ENCODE results near the gene TRDN. TPM values are rescaled to one million over a fixed set of nuclear protein-coding genes. Genes with fewer than 3 reads are reported as not detected.

Gene TRDN
- total and polyA plus RNA-seq, 2 experiments from 2014 or later, result 0.10 to 0.48 TPM

DNA sequence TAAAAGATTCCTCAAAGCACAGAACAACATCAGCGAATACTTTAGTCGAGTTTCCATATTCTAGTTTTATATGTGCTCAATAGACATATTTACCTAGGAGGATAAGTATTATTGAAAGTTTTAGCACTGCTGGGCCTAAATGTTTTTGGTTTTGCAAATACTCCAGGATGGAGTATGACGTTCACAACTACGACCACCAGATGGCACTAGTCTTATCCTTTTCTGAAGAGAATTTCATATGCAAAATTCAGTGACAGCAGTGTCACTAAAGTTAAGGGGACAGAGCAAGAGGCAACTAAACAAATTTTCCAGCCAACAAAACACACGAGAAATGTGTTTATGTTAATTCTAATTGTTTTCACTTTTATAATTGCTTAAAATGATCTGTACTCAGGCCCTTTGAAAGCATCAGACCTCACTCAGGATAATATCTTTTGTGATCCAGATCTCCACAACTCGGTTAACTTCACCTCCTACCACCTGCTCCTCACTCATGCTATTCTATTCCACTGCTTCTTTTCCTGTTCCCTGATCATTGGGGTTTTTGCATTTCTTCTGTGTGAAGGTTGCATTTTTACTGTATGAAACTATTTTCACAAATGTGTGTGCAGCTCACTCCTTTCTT lies 220.8 kb downstream of the TRDN start:
- no peaks in the 10 kb centered on the region for H3K79me2 ChIP-seq
- no peaks in the 10 kb centered on the region for H3K9me2 ChIP-seq (replicated peaks; ENCODE audit: insufficient read depth)
- H3K4me2 ChIP-seq, result no peak overlapping the region
- no peak overlapping the region for H3K27ac ChIP-seq
- WGBS (ENCODE audit: low lambda C conversion rate, missing lambda C conversion rate), result 11% methylated on average over 6 of the region's 6 CpGs
- H3K36me3 ChIP-seq (replicated peaks; ENCODE audit: insufficient read depth, low read depth), result no peaks in the 10 kb centered on the region
- H3K4me1 ChIP-seq (ENCODE audit: insufficient read depth), result no peaks in the 10 kb centered on the region
- peak; percentile 80 for DNase-seq (ENCODE audit: low spot score)
- no peaks in the 10 kb centered on the region for H3K9me3 ChIP-seq (ENCODE audit: low read depth)
- H2AFZ ChIP-seq, result no peak overlapping the region
- no peak overlapping the region for H3K4me3 ChIP-seq
- H3K27me3 ChIP-seq, result no peaks in the 10 kb centered on the region
- no peaks in the 10 kb centered on the region for H4K20me1 ChIP-seq (ENCODE audit: insufficient read depth, poor library complexity, severe bottlenecking)
- TF ChIP-seq EZH2phosphoT487 (IDR thresholded peaks at IDR 0.05; ENCODE audit: low read depth, severe bottlenecking, unreplicated experiment) (no peak), EZH2 (IDR thresholded peaks at IDR 0.05; ENCODE audit: borderline replicate concordance) (no peak)
- TF ChIP-seq, protein P1, sequence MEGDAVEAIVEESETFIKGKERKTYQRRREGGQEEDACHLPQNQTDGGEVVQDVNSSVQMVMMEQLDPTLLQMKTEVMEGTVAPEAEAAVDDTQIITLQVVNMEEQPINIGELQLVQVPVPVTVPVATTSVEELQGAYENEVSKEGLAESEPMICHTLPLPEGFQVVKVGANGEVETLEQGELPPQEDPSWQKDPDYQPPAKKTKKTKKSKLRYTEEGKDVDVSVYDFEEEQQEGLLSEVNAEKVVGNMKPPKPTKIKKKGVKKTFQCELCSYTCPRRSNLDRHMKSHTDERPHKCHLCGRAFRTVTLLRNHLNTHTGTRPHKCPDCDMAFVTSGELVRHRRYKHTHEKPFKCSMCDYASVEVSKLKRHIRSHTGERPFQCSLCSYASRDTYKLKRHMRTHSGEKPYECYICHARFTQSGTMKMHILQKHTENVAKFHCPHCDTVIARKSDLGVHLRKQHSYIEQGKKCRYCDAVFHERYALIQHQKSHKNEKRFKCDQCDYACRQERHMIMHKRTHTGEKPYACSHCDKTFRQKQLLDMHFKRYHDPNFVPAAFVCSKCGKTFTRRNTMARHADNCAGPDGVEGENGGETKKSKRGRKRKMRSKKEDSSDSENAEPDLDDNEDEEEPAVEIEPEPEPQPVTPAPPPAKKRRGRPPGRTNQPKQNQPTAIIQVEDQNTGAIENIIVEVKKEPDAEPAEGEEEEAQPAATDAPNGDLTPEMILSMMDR (IDR thresholded peaks at IDR 0.05; ENCODE audit: poor library complexity), result peak; percentile 88

DNA sequence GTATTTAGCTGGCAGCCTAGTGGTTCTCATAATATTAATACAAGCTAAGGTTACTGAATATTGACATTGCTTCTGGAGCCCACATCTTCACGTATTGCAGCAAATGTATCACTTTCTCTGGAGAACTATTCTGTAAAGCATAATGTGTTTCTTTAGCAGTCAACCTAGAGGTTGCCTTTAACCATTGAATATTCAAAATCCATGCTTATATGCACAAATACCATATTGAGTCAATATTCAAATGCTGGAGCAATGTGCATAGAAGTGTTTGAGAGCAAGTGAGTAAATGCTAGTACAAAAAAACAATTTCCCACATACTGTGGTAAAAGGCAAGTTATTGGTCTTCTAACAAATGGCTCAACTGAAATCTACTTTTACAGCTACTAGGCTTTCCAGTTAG lies 231.8 kb downstream of the TRDN start:
- Histone ChIP-seq H3K79me2 (no peaks in the 10 kb centered on the region), H3K4me2 (no peak overlapping the region), H3K9me2 (replicated peaks; ENCODE audit: insufficient read depth) (no peaks in the 10 kb centered on the region), H3K4me1 (ENCODE audit: insufficient read depth) (no peaks in the 10 kb centered on the region), H2AFZ (no peak overlapping the region), H3K27ac (no peak overlapping the region), H4K20me1 (ENCODE audit: insufficient read depth, poor library complexity, severe bottlenecking) (no peaks in the 10 kb centered on the region), H3K36me3 (replicated peaks; ENCODE audit: insufficient read depth, low read depth) (no peaks in the 10 kb centered on the region), H3K9me3 (ENCODE audit: low read depth) (no peaks in the 10 kb centered on the region), H3K27me3 (no peaks in the 10 kb centered on the region), H3K4me3 (no peak overlapping the region)
- DNase-seq (ENCODE audit: low spot score), result no peak
- 97% methylated on average over 1 of the region's 1 CpG for WGBS (ENCODE audit: low lambda C conversion rate, missing lambda C conversion rate)
- TF ChIP-seq, protein P1 (IDR thresholded peaks at IDR 0.05; ENCODE audit: poor library complexity), result no peak
- TF ChIP-seq EZH2 (IDR thresholded peaks at IDR 0.05; ENCODE audit: borderline replicate concordance) (no peak), EZH2phosphoT487 (IDR thresholded peaks at IDR 0.05; ENCODE audit: low read depth, severe bottlenecking, unreplicated experiment) (no peak)

DNA sequence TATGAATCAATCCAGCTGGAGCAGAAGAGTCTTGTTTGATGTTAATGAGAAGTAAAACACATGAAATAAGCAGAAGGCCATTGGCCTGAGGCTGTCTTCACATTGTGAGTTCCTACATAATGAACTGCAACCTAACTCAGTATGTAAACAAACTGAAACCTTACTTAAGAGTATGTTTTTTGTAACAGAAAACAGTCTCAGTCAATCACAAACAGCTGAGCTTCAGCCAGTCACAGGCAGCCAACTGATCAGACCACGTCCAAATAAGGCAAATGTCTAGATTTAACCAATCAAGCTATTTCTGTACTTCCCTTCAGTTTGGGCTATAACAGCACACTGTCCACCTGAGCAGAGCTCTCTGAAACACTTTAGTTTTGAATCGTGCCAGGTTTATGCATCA lies 234.7 kb downstream of the TRDN start:
- no peaks in the 10 kb centered on the region for H3K79me2 ChIP-seq
- no peaks in the 10 kb centered on the region for H3K36me3 ChIP-seq (replicated peaks; ENCODE audit: insufficient read depth, low read depth)
- no peaks in the 10 kb centered on the region for H3K27me3 ChIP-seq
- TF ChIP-seq, protein P1 (IDR thresholded peaks at IDR 0.05; ENCODE audit: poor library complexity), result no peak
- TF ChIP-seq EZH2 (IDR thresholded peaks at IDR 0.05; ENCODE audit: borderline replicate concordance), result no peak
- no peak for TF ChIP-seq EZH2phosphoT487 (IDR thresholded peaks at IDR 0.05; ENCODE audit: low read depth, severe bottlenecking, unreplicated experiment)
- no peaks in the 10 kb centered on the region for H4K20me1 ChIP-seq (ENCODE audit: insufficient read depth, poor library complexity, severe bottlenecking)
- no peaks in the 10 kb centered on the region for H3K4me1 ChIP-seq (ENCODE audit: insufficient read depth)
- WGBS (ENCODE audit: low lambda C conversion rate, missing lambda C conversion rate), result 79% methylated on average over 2 of the region's 2 CpGs
- H2AFZ ChIP-seq, result no peak overlapping the region
- no peak overlapping the region for H3K27ac ChIP-seq
- no peak overlapping the region for H3K4me2 ChIP-seq
- H3K9me2 ChIP-seq (replicated peaks; ENCODE audit: insufficient read depth), result no peaks in the 10 kb centered on the region
- no peaks in the 10 kb centered on the region for H3K9me3 ChIP-seq (ENCODE audit: low read depth)
- H3K4me3 ChIP-seq, result no peak overlapping the region
- DNase-seq (ENCODE audit: low spot score), result no peak
